Keratinocyte (primary cell): ENCODE data around the gene CFL1. TPM values are rescaled to one million over a fixed set of nuclear protein-coding genes. Genes with fewer than 3 reads are reported as not detected.

Experiments used
- DNase-seq: peaks from one replicate; pipeline ENCODE4 v3.0.0-alpha.2; 2011; ENCODE audit warnings: low read depth, missing footprints, low spot score
- FAIRE-seq: peaks from 2 replicates; lab custom pipeline; 2011; peaks lifted over from hg19 to GRCh38; lab: Jason Lieb, UNC
- H2AFZ ChIP-seq: 2 replicates; pipeline ENCODE4 v1.6.0; 2012; ENCODE audit warnings: low read length, control low read depth, inconsistent platforms; ENCODE audit not compliant: control insufficient read depth
- H3K27ac ChIP-seq: 2 replicates; pipeline ENCODE4 v1.5.1; 2011; ENCODE audit warnings: low read length; ENCODE audit not compliant: control insufficient read depth, insufficient read depth
- H3K27me3 ChIP-seq: 3 replicates; pipeline ENCODE4 v1.6.0; 2011; ENCODE audit warnings: low read length; ENCODE audit not compliant: control insufficient read depth, insufficient read depth; ENCODE audit errors: extremely low read depth
- H3K36me3 ChIP-seq, 2 experiments: 2 replicates in 1 of 2; 3 replicates in 1 of 2; pipeline ENCODE4 v1.5.1; 2011; ENCODE audit warnings: low read length in 2 of 2, mild to moderate bottlenecking in 1 of 2; ENCODE audit not compliant: control insufficient read depth in 2 of 2, insufficient read depth in 2 of 2; ENCODE audit errors: extremely low read depth in 1 of 2
- H3K4me1 ChIP-seq: 3 replicates; pipeline ENCODE4 v1.5.1; 2011; ENCODE audit warnings: low read length; ENCODE audit not compliant: control insufficient read depth, insufficient read depth; ENCODE audit errors: extremely low read depth
- H3K4me2 ChIP-seq: 3 replicates; pipeline ENCODE4 v1.6.0; 2011; ENCODE audit warnings: low read depth, low read length; ENCODE audit not compliant: control insufficient read depth, insufficient read depth; ENCODE audit errors: extremely low read depth
- H3K4me3 ChIP-seq, 3 experiments: fragments of 200-600 bp in 1 of 3; sonication (generic) in 1 of 3; 2 replicates in 2 of 3; 3 replicates in 1 of 3; pipeline ENCODE4 v1.5.1; 2011 to 2016; ENCODE audit warnings: low read length in 3 of 3, mild to moderate bottlenecking in 3 of 3, control low read depth in 2 of 3, inconsistent platforms in 1 of 3, low read depth in 1 of 3, mixed read lengths in 1 of 3, mixed run types in 1 of 3, moderate library complexity in 1 of 3; ENCODE audit not compliant: control insufficient read depth in 2 of 3, insufficient read depth in 2 of 3; ENCODE audit errors: extremely low read depth in 1 of 3
- H3K79me2 ChIP-seq: 2 replicates; pipeline ENCODE4 v1.6.0; 2012; ENCODE audit warnings: low read length; ENCODE audit not compliant: control insufficient read depth, insufficient read depth
- H3K9ac ChIP-seq: 3 replicates; pipeline ENCODE4 v1.6.0; 2011; ENCODE audit warnings: low read length; ENCODE audit not compliant: control insufficient read depth, insufficient read depth; ENCODE audit errors: extremely low read depth
- H3K9me1 ChIP-seq: 3 replicates; pipeline ENCODE4 v1.6.0; 2011; ENCODE audit warnings: low read length; ENCODE audit not compliant: control insufficient read depth, insufficient read depth; ENCODE audit errors: extremely low read depth
- H3K9me3 ChIP-seq: 2 replicates; pipeline ENCODE4 v1.5.1; 2012; ENCODE audit warnings: low read depth, low read length; ENCODE audit not compliant: control insufficient read depth
- H4K20me1 ChIP-seq: 3 replicates; pipeline ENCODE4 v1.6.0; 2011; ENCODE audit warnings: low read length; ENCODE audit not compliant: control insufficient read depth, insufficient read depth; ENCODE audit errors: extremely low read depth
- CTCF ChIP-seq, 3 experiments: IDR thresholded peaks in 1 of 3; conservative IDR thresholded peaks in 1 of 3; optimal IDR thresholded peaks in 1 of 3; 2 replicates in 2 of 3; 3 replicates in 1 of 3; pipeline versions ENCODE3 to v1.5.1; 2011; ENCODE audit warnings: low read length in 3 of 3, mild to moderate bottlenecking in 3 of 3, moderate library complexity in 2 of 3, control low read depth in 1 of 3, inconsistent platforms in 1 of 3; ENCODE audit not compliant: insufficient read depth in 2 of 3; ENCODE audit errors: extremely low read depth in 1 of 3
- EZH2 ChIP-seq: IDR thresholded peaks from one replicate; pipeline ENCODE4 v1.6.1; 2012; ENCODE audit warnings: inconsistent platforms, mild to moderate bottlenecking, low read length, moderate library complexity
- dilution Hi-C: fragments of 300-500 bp; cut with MboI; formaldehyde crosslinking; loops from one replicate; pipeline ENCODE4 v1.7.0; 2020; ENCODE audit warnings: low sequenced_read_pairs; ENCODE audit not compliant: extremely low pct_ligation_motif_present
- polyA plus RNA-seq, 5 experiments: library from polyadenylated mRNA; depleted of rRNA in 3 of 5; stranded (reverse) in 3 of 5; stranded (forward) in 1 of 5; unstranded in 1 of 5; fragments of >200 nt; gene quantifications; 1 replicate in 1 of 5; 2 replicates in 3 of 5; 3 replicates in 1 of 5; pipeline versions ENCODE4 v1.2.1 to v1.2.3, GENCODE V29; 2011 to 2012; ENCODE audit warnings: missing spikeins in 2 of 5, low read depth in 1 of 5, low replicate concordance in 1 of 5

CFL1 gene
- polyA plus RNA-seq, 1 donor (not counting 4 experiments of a cell fraction or from before 2014, with no cell fraction given), result 1,236 TPM

DNA sequence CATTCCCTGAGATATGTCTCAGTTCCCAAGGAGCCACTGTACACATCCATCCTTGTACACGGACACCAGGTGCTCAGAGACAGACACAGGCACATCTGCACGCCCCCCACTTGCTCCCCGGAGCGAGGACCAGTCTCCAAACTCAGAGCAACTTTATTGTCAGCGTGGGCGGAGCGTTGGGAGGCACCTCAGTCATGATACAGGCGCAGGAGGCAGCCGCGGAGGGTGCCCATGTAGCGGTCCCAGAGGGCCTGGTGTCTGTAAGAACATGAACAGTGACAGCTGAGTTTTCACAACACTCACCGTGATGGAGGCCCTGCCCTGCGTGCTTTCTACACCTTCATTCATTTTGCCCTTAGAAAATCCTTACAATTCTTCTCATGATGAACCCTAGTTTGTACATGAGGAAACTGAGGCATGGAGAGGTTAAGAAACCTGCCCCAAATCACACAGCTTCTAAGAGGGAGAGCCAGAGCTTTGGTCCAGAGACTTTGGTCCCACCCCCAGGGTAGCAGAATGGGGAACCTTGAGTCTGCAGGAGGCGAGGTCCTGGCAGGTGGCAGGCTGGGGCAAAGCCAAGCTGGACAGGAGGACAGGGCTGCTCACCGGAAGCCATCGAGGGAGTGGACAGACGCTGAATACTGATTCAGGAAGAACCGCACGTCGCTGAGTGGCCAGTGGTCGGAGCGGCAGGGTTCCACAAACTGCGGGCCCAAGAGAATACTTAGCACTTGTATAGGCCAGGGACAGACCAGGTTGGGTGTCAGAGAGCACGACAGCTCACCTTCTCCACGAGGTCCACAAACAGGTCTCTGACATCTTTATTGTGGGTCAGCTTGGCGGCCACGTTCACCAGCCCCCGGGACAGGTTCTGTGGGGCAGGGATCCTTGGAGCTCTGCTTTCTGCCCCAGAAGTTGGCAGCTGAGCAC lies 26.1 kb upstream of the CFL1 start:
- Histone ChIP-seq H3K27ac (no peak overlapping the region), H3K9me1 (no peaks in the 10 kb centered on the region), H3K79me2 (peaks cover 17% of the 10 kb centered on the region), H3K9ac (no peak overlapping the region), H3K4me2 (no peak overlapping the region), H3K27me3 (no peaks in the 10 kb centered on the region), H3K36me3 (peaks cover 31 to 46% of the 10 kb centered on the region in 2 experiments), H3K4me3 (no peak overlapping the region), H3K4me1 (peaks cover 13% of the 10 kb centered on the region), H3K9me3 (no peaks in the 10 kb centered on the region), H4K20me1 (no peaks in the 10 kb centered on the region), H2AFZ (no peak overlapping the region)
- no peak for TF ChIP-seq EZH2
- TF ChIP-seq CTCF (optimal IDR thresholded peaks at IDR 0.05 in 1 of 3, IDR thresholded peaks at IDR 0.05 in 1 of 3, conservative IDR thresholded peaks at IDR 0.05 in 1 of 3; ENCODE audit: extremely low read depth in 1 of 3, insufficient read depth in 2 of 3, low read length in 3 of 3), result no peak
- dilution Hi-C loops, result no loop called here
- FAIRE-seq, result no peak
- DNase-seq, result no peak

GRCh38 chr11:65883058-65883761 lies 25.2 kb upstream of the CFL1 start:
- H2AFZ ChIP-seq, result no peak overlapping the region
- H3K27ac ChIP-seq, result no peak overlapping the region
- H3K9me1 ChIP-seq, result no peaks in the 10 kb centered on the region
- TF ChIP-seq CTCF (optimal IDR thresholded peaks at IDR 0.05 in 1 of 3, IDR thresholded peaks at IDR 0.05 in 1 of 3, conservative IDR thresholded peaks at IDR 0.05 in 1 of 3; ENCODE audit: extremely low read depth in 1 of 3, insufficient read depth in 2 of 3, low read length in 3 of 3), result no peak
- no peak for TF ChIP-seq EZH2
- H3K4me1 ChIP-seq, result peaks cover 13% of the 10 kb centered on the region
- no peaks in the 10 kb centered on the region for H3K9me3 ChIP-seq
- H3K4me3 ChIP-seq, result no peak overlapping the region
- no peaks in the 10 kb centered on the region for H3K27me3 ChIP-seq
- no peak overlapping the region for H3K9ac ChIP-seq
- FAIRE-seq (no peak), DNase-seq (no peak)
- dilution Hi-C loops, result no loop called here
- peaks cover 17% of the 10 kb centered on the region for H3K79me2 ChIP-seq
- no peaks in the 10 kb centered on the region for H4K20me1 ChIP-seq
- no peak overlapping the region for H3K4me2 ChIP-seq
- peaks cover 31 to 46% of the 10 kb centered on the region in 2 experiments for H3K36me3 ChIP-seq
